ENCODE results near the gene NEK7. TPM values are rescaled to one million over a fixed set of nuclear protein-coding genes. Genes with fewer than 3 reads are reported as not detected.

The NEK7 gene
- polyA plus RNA-seq, 1 donor from 2014 or later = 3.3 TPM

DNA sequence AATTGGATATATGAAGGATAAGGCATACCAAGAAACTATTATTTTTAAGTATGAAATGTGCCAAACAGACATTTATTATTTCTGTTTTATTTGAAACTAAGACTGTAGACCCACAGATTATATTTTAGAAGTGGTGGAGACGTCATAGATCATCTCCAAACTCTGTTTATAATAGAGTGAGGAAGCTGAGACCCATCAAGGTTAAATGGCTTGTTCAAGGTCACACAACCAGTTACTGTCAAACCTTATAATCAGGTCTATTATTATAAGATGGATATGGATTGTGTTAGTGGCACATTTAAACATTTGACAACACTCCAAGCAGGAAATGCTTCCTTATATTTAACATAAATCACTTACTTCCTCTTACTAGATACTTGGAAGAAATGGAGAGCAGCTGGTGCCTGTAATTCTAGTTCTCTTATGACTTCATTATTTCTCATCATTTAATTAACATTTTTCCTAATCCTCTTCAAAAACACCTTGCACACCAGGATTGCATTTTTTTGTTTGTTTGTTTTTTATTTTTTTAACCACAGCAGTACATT lies 117.0 kb downstream of the NEK7 start:
- H3K9me3 ChIP-seq (ENCODE audit: low read length) = no peaks in the 10 kb centered on the region
- no peak overlapping the region for H3K4me2 ChIP-seq (ENCODE audit: low read length)
- no peaks in the 10 kb centered on the region for H3K79me2 ChIP-seq (replicated peaks; ENCODE audit: insufficient read depth, low read length)
- no peak overlapping the region for H3K27ac ChIP-seq (ENCODE audit: low read length)
- TF ChIP-seq RAD21 (conservative IDR thresholded peaks at IDR 0.05) = no peak
- TF ChIP-seq TAF1 (IDR thresholded peaks at IDR 0.05; ENCODE audit: low read depth) = no peak
- no peak for TF ChIP-seq CTCF (IDR thresholded peaks at IDR 0.05; ENCODE audit: poor library complexity, severe bottlenecking)
- no peak for TF ChIP-seq POLR2AphosphoS5 (IDR thresholded peaks at IDR 0.05)
- TF ChIP-seq EP300 (conservative IDR thresholded peaks at IDR 0.05; ENCODE audit: poor library complexity, severe bottlenecking) = no peak
- TF ChIP-seq SMC3 (conservative IDR thresholded peaks at IDR 0.05; ENCODE audit: poor library complexity) = no peak
- no peak for TF ChIP-seq EZH2 (IDR thresholded peaks at IDR 0.05; ENCODE audit: borderline replicate concordance, insufficient read depth, low read length, poor library complexity, severe bottlenecking)
- no peak for TF ChIP-seq MXI1 (conservative IDR thresholded peaks at IDR 0.05; ENCODE audit: poor library complexity, severe bottlenecking)
- TF ChIP-seq, protein P1, sequence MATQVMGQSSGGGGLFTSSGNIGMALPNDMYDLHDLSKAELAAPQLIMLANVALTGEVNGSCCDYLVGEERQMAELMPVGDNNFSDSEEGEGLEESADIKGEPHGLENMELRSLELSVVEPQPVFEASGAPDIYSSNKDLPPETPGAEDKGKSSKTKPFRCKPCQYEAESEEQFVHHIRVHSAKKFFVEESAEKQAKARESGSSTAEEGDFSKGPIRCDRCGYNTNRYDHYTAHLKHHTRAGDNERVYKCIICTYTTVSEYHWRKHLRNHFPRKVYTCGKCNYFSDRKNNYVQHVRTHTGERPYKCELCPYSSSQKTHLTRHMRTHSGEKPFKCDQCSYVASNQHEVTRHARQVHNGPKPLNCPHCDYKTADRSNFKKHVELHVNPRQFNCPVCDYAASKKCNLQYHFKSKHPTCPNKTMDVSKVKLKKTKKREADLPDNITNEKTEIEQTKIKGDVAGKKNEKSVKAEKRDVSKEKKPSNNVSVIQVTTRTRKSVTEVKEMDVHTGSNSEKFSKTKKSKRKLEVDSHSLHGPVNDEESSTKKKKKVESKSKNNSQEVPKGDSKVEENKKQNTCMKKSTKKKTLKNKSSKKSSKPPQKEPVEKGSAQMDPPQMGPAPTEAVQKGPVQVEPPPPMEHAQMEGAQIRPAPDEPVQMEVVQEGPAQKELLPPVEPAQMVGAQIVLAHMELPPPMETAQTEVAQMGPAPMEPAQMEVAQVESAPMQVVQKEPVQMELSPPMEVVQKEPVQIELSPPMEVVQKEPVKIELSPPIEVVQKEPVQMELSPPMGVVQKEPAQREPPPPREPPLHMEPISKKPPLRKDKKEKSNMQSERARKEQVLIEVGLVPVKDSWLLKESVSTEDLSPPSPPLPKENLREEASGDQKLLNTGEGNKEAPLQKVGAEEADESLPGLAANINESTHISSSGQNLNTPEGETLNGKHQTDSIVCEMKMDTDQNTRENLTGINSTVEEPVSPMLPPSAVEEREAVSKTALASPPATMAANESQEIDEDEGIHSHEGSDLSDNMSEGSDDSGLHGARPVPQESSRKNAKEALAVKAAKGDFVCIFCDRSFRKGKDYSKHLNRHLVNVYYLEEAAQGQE (IDR thresholded peaks at IDR 0.05; ENCODE audit: borderline replicate concordance) = no peak
- no peaks in the 10 kb centered on the region for H3K27me3 ChIP-seq (ENCODE audit: insufficient read depth, low read depth, low read length)
- no peak overlapping the region for H3K4me3 ChIP-seq (ENCODE audit: low read length)
- no peak overlapping the region for H3K9ac ChIP-seq (ENCODE audit: low read length)
- H3F3A ChIP-seq (ENCODE audit: insufficient read depth, low read length, poor library complexity, severe bottlenecking) = no peaks in the 10 kb centered on the region
- no peak overlapping the region for H2AFZ ChIP-seq (ENCODE audit: low read depth, low read length)
- no peaks in the 10 kb centered on the region for H3K36me3 ChIP-seq (ENCODE audit: insufficient read depth, low read length)
- no peaks in the 10 kb centered on the region for H3K9me2 ChIP-seq (ENCODE audit: insufficient read depth, low read length)
- no peaks in the 10 kb centered on the region for H4K20me1 ChIP-seq (ENCODE audit: insufficient read depth)

DNA sequence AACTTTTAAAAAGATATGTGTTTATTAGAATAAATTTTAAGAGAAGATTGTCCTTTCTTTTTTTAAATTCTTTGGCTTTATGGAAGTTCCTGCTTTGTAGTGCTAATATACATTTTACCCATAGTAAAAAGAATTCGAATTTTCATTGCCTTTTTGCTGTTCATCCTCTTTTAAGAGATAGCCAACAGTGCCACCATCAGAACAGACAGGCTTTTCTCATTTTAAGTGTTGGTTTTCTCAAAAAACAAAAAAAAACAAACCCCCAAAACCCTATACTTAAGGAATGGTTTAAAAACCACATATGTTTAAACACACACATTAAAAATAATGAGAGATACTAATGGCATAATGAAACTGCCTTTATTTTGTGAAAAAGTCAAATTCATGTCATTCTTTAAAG lies 118.8 kb downstream of the NEK7 start:
- Histone ChIP-seq H3K36me3 (ENCODE audit: insufficient read depth, low read length) (no peaks in the 10 kb centered on the region), H3K9me3 (ENCODE audit: low read length) (no peaks in the 10 kb centered on the region), H3K27me3 (ENCODE audit: insufficient read depth, low read depth, low read length) (no peaks in the 10 kb centered on the region), H3K79me2 (replicated peaks; ENCODE audit: insufficient read depth, low read length) (no peaks in the 10 kb centered on the region), H4K20me1 (ENCODE audit: insufficient read depth) (no peaks in the 10 kb centered on the region), H3K9ac (ENCODE audit: low read length) (no peak overlapping the region), H3K27ac (ENCODE audit: low read length) (no peak overlapping the region), H3K9me2 (ENCODE audit: insufficient read depth, low read length) (no peaks in the 10 kb centered on the region), H3F3A (ENCODE audit: insufficient read depth, low read length, poor library complexity, severe bottlenecking) (no peaks in the 10 kb centered on the region), H3K4me2 (ENCODE audit: low read length) (no peak overlapping the region), H2AFZ (ENCODE audit: low read depth, low read length) (no peak overlapping the region), H3K4me3 (ENCODE audit: low read length) (no peak overlapping the region)
- no peak for TF ChIP-seq TAF1 (IDR thresholded peaks at IDR 0.05; ENCODE audit: low read depth)

DNA sequence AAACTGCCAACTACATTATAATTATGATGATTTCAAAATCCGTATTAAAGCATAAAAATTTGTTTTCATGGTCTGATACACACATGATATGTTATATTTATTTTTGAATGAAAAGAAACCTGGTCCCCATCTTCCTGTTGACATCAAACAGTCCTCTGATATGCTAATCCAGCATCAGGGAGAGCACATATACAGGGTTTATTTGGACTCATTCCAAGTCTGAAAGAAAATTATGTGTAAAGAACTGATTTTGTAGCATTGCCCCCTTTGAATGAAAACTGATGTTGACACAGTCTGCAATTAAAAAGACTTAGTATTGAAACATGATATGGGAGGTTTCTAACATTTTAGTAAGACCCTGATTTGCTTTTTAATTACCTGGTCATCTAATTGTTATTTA lies 119.4 kb downstream of the NEK7 start:
- no peaks in the 10 kb centered on the region for H3F3A ChIP-seq (ENCODE audit: insufficient read depth, low read length, poor library complexity, severe bottlenecking)
- no peak overlapping the region for H2AFZ ChIP-seq (ENCODE audit: low read depth, low read length)
- no peaks in the 10 kb centered on the region for H3K9me2 ChIP-seq (ENCODE audit: insufficient read depth, low read length)
- TF ChIP-seq RAD21 (conservative IDR thresholded peaks at IDR 0.05) (no peak), SMC3 (conservative IDR thresholded peaks at IDR 0.05; ENCODE audit: poor library complexity) (no peak), POLR2AphosphoS5 (IDR thresholded peaks at IDR 0.05) (no peak)
- no peak overlapping the region for H3K27ac ChIP-seq (ENCODE audit: low read length)
- no peaks in the 10 kb centered on the region for H3K79me2 ChIP-seq (replicated peaks; ENCODE audit: insufficient read depth, low read length)
- H3K9ac ChIP-seq (ENCODE audit: low read length) = no peak overlapping the region
- H4K20me1 ChIP-seq (ENCODE audit: insufficient read depth) = no peaks in the 10 kb centered on the region
- no peaks in the 10 kb centered on the region for H3K9me3 ChIP-seq (ENCODE audit: low read length)
- H3K27me3 ChIP-seq (ENCODE audit: insufficient read depth, low read depth, low read length) = no peaks in the 10 kb centered on the region
- no peaks in the 10 kb centered on the region for H3K36me3 ChIP-seq (ENCODE audit: insufficient read depth, low read length)
- no peak overlapping the region for H3K4me2 ChIP-seq (ENCODE audit: low read length)
- H3K4me3 ChIP-seq (ENCODE audit: low read length) = no peak overlapping the region

Data from neural cell (in vitro differentiated cells).